Smooth muscle cell (in vitro differentiated cells): ENCODE data around the gene BCORL1. TPM values are rescaled to one million over a fixed set of nuclear protein-coding genes. Genes with fewer than 3 reads are reported as not detected.

ENCODE experiments used
- DNase-seq: peaks from one replicate; lab custom pipeline; 2025; ENCODE audit not compliant: unreplicated experiment; lab: John Stamatoyannopoulos, UW
- H2AFZ ChIP-seq: fragments of 200-600 bp; sonication (generic); 2 replicates; pipeline ENCODE4 v1.6.0; 2016; ENCODE audit warnings: antibody characterized with exemption, low read depth, mild to moderate bottlenecking
- H3F3A ChIP-seq: fragments of 200-600 bp; sonication (generic); 2 replicates; pipeline ENCODE4 v1.6.0; 2017; ENCODE audit warnings: antibody characterized with exemption, low read depth
- H3K27ac ChIP-seq: fragments of 200-600 bp; sonication (generic); 2 replicates; pipeline ENCODE4 v1.5.1; 2016; ENCODE audit warnings: low read depth, mild to moderate bottlenecking
- H3K27me3 ChIP-seq: fragments of 200-600 bp; sonication (generic); 2 replicates; pipeline ENCODE4 v1.6.1; 2016; ENCODE audit warnings: low read depth, mild to moderate bottlenecking
- H3K36me3 ChIP-seq: fragments of 200-600 bp; sonication (generic); 2 replicates; pipeline ENCODE4 v1.5.1; 2016; ENCODE audit warnings: low read depth
- H3K4me1 ChIP-seq: fragments of 200-600 bp; sonication (generic); 2 replicates; pipeline ENCODE4 v1.5.1; 2016; ENCODE audit warnings: low read depth
- H3K4me2 ChIP-seq: fragments of 200-600 bp; sonication (generic); 2 replicates; pipeline ENCODE4 v1.6.0; 2016; ENCODE audit warnings: mild to moderate bottlenecking
- H3K4me3 ChIP-seq: fragments of 200-600 bp; sonication (generic); 2 replicates; pipeline ENCODE4 v1.5.1; 2016; ENCODE audit warnings: mild to moderate bottlenecking
- H3K79me2 ChIP-seq: fragments of 200-600 bp; sonication (generic); 2 replicates; pipeline ENCODE4 v1.6.0; 2016; ENCODE audit warnings: low read depth, mild to moderate bottlenecking
- H3K9ac ChIP-seq: fragments of 200-600 bp; sonication (generic); 2 replicates; pipeline ENCODE4 v1.6.0; 2016; ENCODE audit warnings: low read depth
- H3K9me3 ChIP-seq: fragments of 200-600 bp; sonication (generic); replicated peaks from 2 replicates; pipeline ENCODE4 v1.5.1; 2016; ENCODE audit warnings: low read depth
- H4K20me1 ChIP-seq: fragments of 200-600 bp; sonication (generic); 2 replicates; pipeline ENCODE4 v1.6.0; 2016; ENCODE audit warnings: low read depth
- WGBS: methylation state at CpG from one replicate; pipeline ENCODE4 v1.1.7; 2016; ENCODE audit warnings: low lambda C conversion rate; 5-methylcytosine and 5-hydroxymethylcytosine counted together
- polyA plus RNA-seq: library from polyadenylated mRNA; unstranded; fragments of >200 nt; fragmentation: Nextera tagmentation; extraction: Ambion mirVana; gene quantifications from 2 replicates; pipeline ENCODE4 v1.2.1, GENCODE V29; 2016
- total RNA-seq: library from RNA; depleted of rRNA; stranded (reverse); fragments of >200 nt; gene quantifications from 2 replicates; pipeline ENCODE4 v1.2.3, GENCODE V29; 2014
- TF ChIP-seq, protein P1 (sequence below): fragments of 200-600 bp; sonication (generic); IDR thresholded peaks from 2 replicates; pipeline ENCODE4 v1.5.1; 2017; ENCODE audit warnings: borderline replicate concordance, mild to moderate bottlenecking, antibody characterized with exemption; ENCODE audit not compliant: insufficient read depth, poor library complexity, severe bottlenecking

The BCORL1 gene
- total and polyA plus RNA-seq, 2 experiments from 2014 or later: 3.0 to 8.0 TPM

DNA sequence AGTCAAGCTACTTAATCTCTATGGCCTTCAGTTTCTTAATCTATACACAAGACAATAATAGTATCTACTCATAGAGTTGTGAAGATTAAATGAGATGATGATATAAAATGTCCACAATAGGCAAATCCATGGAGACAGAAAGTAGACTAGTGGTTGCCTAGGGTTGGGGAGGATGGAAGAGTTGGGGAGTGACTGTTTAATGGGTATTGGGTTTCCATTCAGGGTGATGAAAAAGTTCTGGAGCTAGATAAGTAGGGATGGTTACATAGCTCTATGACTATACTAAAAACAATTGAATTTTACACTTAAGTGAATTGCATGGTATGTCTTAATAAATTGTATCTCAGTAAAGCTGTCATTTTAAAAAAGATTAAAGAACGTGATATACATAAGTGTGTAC lies 35.7 kb downstream of the BCORL1 start:
- Histone ChIP-seq H3K4me3 (no peak overlapping the region), H3K4me1 (no peaks in the 10 kb centered on the region), H3K36me3 (no peaks in the 10 kb centered on the region), H3K9me3 (no peaks in the 10 kb centered on the region), H3K27ac (no peak overlapping the region), H3K9ac (no peak overlapping the region), H3K27me3 (no peaks in the 10 kb centered on the region), H3K4me2 (no peak overlapping the region), H3K79me2 (no peaks in the 10 kb centered on the region), H2AFZ (no peak overlapping the region), H4K20me1 (peaks cover 19% of the 10 kb centered on the region), H3F3A (no peaks in the 10 kb centered on the region)
- DNase-seq: no peak
- WGBS: 73% methylated on average over 1 of the region's 1 CpG
- TF ChIP-seq, protein P1, sequence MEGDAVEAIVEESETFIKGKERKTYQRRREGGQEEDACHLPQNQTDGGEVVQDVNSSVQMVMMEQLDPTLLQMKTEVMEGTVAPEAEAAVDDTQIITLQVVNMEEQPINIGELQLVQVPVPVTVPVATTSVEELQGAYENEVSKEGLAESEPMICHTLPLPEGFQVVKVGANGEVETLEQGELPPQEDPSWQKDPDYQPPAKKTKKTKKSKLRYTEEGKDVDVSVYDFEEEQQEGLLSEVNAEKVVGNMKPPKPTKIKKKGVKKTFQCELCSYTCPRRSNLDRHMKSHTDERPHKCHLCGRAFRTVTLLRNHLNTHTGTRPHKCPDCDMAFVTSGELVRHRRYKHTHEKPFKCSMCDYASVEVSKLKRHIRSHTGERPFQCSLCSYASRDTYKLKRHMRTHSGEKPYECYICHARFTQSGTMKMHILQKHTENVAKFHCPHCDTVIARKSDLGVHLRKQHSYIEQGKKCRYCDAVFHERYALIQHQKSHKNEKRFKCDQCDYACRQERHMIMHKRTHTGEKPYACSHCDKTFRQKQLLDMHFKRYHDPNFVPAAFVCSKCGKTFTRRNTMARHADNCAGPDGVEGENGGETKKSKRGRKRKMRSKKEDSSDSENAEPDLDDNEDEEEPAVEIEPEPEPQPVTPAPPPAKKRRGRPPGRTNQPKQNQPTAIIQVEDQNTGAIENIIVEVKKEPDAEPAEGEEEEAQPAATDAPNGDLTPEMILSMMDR: no peak

DNA sequence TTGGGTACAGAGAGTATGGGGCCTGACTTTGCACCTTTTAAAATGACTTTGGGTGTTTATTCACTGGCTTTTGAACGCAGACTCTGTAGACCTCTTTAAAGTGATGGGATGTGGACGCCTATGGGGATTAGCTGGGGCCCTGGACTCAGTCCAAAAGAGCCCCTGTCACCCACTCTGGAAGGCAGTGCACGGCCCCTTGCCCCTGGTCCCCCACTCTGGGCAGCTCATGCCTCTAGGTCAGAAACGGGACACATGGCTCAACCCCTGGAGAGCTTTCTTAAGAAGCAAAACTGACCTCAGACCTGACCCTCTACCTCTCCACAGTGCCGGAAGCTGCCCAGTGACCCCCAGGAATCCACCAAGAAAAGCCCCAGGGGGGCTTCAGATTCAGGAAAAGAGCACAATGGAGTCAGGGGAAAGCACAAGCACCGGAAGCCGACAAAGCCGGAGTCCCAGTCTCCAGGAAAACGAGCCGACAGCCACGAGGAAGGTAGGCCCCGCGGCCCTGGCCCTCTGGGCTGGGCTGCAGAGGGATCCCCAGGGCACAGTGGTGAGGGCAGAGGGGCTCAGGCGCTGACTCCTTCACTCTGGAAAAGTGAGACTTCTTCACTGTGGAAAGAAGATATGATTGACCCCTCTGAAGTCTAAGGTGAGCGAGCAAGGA lies 38.4 kb downstream of the BCORL1 start:
- no peaks in the 10 kb centered on the region for H3F3A ChIP-seq
- H3K36me3 ChIP-seq: no peaks in the 10 kb centered on the region
- TF ChIP-seq, protein P1: no peak
- H4K20me1 ChIP-seq: peaks cover 19% of the 10 kb centered on the region
- no peak overlapping the region for H3K9ac ChIP-seq
- no peak overlapping the region for H3K4me2 ChIP-seq
- no peak overlapping the region for H3K27ac ChIP-seq
- H3K4me3 ChIP-seq: no peak overlapping the region
- no peaks in the 10 kb centered on the region for H3K4me1 ChIP-seq
- no peak for DNase-seq
- H3K9me3 ChIP-seq: no peaks in the 10 kb centered on the region
- WGBS: 75% methylated on average over 15 of the region's 15 CpGs
- H3K27me3 ChIP-seq: no peaks in the 10 kb centered on the region
- H3K79me2 ChIP-seq: no peaks in the 10 kb centered on the region
- no peak overlapping the region for H2AFZ ChIP-seq

DNA sequence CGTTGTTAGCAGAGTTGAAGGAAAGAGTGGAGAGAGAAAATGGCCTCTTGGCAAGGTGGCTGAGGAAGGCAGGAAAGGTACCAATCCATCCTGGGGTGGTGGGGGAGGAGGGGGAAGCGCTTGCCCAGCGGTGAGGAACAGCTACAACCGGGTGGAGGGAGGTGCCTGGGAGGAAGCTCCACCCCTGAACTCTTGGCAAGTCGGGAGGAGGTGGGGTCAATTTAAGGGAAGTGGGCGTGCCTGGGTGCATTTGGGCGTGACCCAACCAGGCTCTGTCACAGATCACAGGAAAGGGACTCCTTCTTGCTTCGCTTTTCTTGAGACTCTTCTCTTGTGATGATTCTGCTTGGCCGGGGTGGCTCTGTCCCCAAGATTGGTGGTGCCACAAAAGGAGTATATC lies 41.7 kb downstream of the BCORL1 start:
- Histone ChIP-seq H3K36me3 (no peaks in the 10 kb centered on the region), H3K4me2 (no peak overlapping the region), H3K4me3 (no peak overlapping the region), H3K9ac (no peak overlapping the region), H3K4me1 (no peaks in the 10 kb centered on the region), H3K27me3 (no peaks in the 10 kb centered on the region), H3K27ac (no peak overlapping the region), H4K20me1 (peaks cover 9% of the 10 kb centered on the region), H2AFZ (no peak overlapping the region), H3K9me3 (no peaks in the 10 kb centered on the region), H3K79me2 (no peaks in the 10 kb centered on the region), H3F3A (no peaks in the 10 kb centered on the region)
- WGBS: 52% methylated on average over 7 of the region's 9 CpGs
- no peak for DNase-seq
- TF ChIP-seq, protein P1: no peak

DNA sequence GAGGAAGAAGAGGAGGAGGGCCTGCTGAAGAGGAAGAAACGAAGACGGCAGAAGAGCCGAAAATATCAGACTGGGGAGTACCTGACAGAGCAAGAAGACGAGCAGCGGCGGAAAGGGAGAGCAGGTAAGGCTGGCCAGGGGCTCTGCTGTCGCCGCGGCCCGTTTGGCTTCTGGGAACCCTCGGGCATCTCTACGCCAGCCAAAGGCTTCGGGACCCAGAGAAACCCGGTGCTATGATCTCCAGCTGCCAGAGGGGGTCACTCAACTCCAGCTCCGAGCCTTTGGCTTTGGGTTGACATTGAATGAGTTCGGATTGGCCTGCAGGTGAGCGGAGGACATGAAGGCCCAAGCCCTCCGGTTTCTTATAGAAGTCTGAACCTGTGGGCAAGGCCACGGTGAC lies 42.8 kb downstream of the BCORL1 start:
- no peaks in the 10 kb centered on the region for H3K36me3 ChIP-seq
- TF ChIP-seq, protein P1: no peak
- no peaks in the 10 kb centered on the region for H3K9me3 ChIP-seq
- H4K20me1 ChIP-seq: no peaks in the 10 kb centered on the region
- H3K27me3 ChIP-seq: no peaks in the 10 kb centered on the region
- H3K4me1 ChIP-seq: no peaks in the 10 kb centered on the region
- no peaks in the 10 kb centered on the region for H3F3A ChIP-seq
- no peak for DNase-seq
- no peak overlapping the region for H3K4me3 ChIP-seq
- WGBS: 81% methylated on average over 19 of the region's 19 CpGs
- no peak overlapping the region for H2AFZ ChIP-seq
- no peak overlapping the region for H3K4me2 ChIP-seq
- H3K79me2 ChIP-seq: no peaks in the 10 kb centered on the region
- no peak overlapping the region for H3K9ac ChIP-seq
- H3K27ac ChIP-seq: no peak overlapping the region
